Daoy (cell line): ENCODE data around the gene ZNF282. TPM values are rescaled to one million over a fixed set of nuclear protein-coding genes. Genes with fewer than 3 reads are reported as not detected.
A peak's percentile ranks its signal among the peaks of the same experiment; 100 is the strongest.
"Not testable (repeated sequence)": the region's sequence is repeated elsewhere in the genome, so short reads cannot be mapped to it uniquely, and the experiment has no call there.

ENCODE experiments used
- DNase-seq: peaks from one replicate; pipeline ENCODE4 v3.0.0-alpha.2; 2015; ENCODE audit warnings: low read depth
- total RNA-seq: library from RNA; depleted of rRNA; stranded (reverse); fragments of >200 nt; shearing (Covaris generic); gene quantifications from 2 replicates; pipeline ENCODE4 v1.2.3, GENCODE V29; 2014

Gene ZNF282
- total RNA-seq, 1 experiment from 2014 or later, result 22.6 TPM

- DNase-seq, result no peak
Observed at GRCh38 chr7:149224352-149224751, 29.0 kb downstream of the ZNF282 start.

- no peak for DNase-seq
Observed at GRCh38 chr7:149225106-149225505, 29.8 kb downstream of the ZNF282 start.

- DNase-seq, result no peak
Observed at GRCh38 chr7:149225656-149226055, 30.3 kb downstream of the ZNF282 start.

- DNase-seq, result not testable (repeated sequence)
Observed at GRCh38 chr7:149226366-149226765, 31.0 kb downstream of the ZNF282 start.

GRCh38 chr7:149226840-149227494 lies 31.6 kb downstream of the ZNF282 start:
- no peak for DNase-seq

GRCh38 chr7:149228831-149229471 lies 33.6 kb downstream of the ZNF282 start:
- DNase-seq, result no peak

GRCh38 chr7:149229526-149229925 lies 34.2 kb downstream of the ZNF282 start:
- no peak for DNase-seq

GRCh38 chr7:149232362-149232761 lies 37.0 kb downstream of the ZNF282 start:
- DNase-seq, result no peak

GRCh38 chr7:149233655-149234204 lies 38.4 kb downstream of the ZNF282 start:
- DNase-seq, result peak; percentile 93

- DNase-seq, result no peak
Observed at GRCh38 chr7:149237502-149237901, 42.2 kb downstream of the ZNF282 start.

- DNase-seq, result no peak
Observed at GRCh38 chr7:149238051-149238450, 42.7 kb downstream of the ZNF282 start.

GRCh38 chr7:149239345-149240143 lies 44.2 kb downstream of the ZNF282 start, which contains the start of gene ZNF212:
ZNF212 (plus strand) TSS chr7:149239651; CDS start chr7:149239779, 128 bp downstream.
- peak; percentile 98 for DNase-seq

- DNase-seq, result no peak
Observed at GRCh38 chr7:149240637-149241036, 45.3 kb downstream of the ZNF282 start.

- DNase-seq, result no peak
Observed at GRCh38 chr7:149241696-149242095, 46.4 kb downstream of the ZNF282 start.

- peak; percentile 39 for DNase-seq
Observed at GRCh38 chr7:149245244-149245643, 49.9 kb downstream of the ZNF282 start.

- no peak for DNase-seq
Observed at GRCh38 chr7:149245744-149246143, 50.4 kb downstream of the ZNF282 start.

GRCh38 chr7:149248777-149249176 lies 53.4 kb downstream of the ZNF282 start:
- no peak for DNase-seq

GRCh38 chr7:149250151-149250550 lies 54.8 kb downstream of the ZNF282 start:
- not testable (repeated sequence) for DNase-seq

GRCh38 chr7:149251518-149251917 lies 56.2 kb downstream of the ZNF282 start:
- not testable (repeated sequence) for DNase-seq

- DNase-seq, result no peak
Observed at GRCh38 chr7:149252378-149252777, 57.0 kb downstream of the ZNF282 start.

- DNase-seq, result no peak
Observed at GRCh38 chr7:149253665-149254064, 58.3 kb downstream of the ZNF282 start.

GRCh38 chr7:149254181-149254858 lies 59.0 kb downstream of the ZNF282 start:
- DNase-seq, result no peak
